Measurements from ENCODE around the gene RHBDD3.
"Not testable (repeated sequence)": the region's sequence is repeated elsewhere in the genome, so short reads cannot be mapped to it uniquely, and the experiment has no call there.

Gene RHBDD3

GRCh38 chr22:29245626-29246385 lies 22.0 kb downstream of the RHBDD3 start:
- no peak for FAIRE-seq

GRCh38 chr22:29244785-29245625 lies 22.8 kb downstream of the RHBDD3 start:
- no peak for FAIRE-seq

- no peak for FAIRE-seq
These were observed 23.8 kb downstream of the RHBDD3 start for GRCh38 chr22:29243874-29244446.

DNA sequence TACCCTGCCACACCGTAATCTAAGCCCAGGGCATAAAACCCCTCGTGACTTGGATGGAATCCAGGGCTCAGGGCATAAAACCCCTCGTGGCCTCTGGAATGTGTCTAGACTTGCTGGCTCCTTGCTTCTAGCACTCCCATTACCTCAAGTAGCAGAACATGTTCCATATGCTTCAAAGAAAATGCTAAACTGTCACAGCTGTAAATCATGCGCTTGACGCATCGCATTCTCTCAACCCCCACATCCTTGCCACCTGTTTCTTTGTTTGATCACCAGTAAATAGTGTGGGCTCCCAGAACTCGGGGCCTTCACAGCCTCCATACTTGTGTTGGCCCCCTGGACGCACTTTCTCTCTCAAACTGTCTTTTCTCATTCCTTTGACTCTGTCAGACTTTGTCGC lies 27.3 kb downstream of the RHBDD3 start:
- not testable (repeated sequence) for FAIRE-seq

DNA sequence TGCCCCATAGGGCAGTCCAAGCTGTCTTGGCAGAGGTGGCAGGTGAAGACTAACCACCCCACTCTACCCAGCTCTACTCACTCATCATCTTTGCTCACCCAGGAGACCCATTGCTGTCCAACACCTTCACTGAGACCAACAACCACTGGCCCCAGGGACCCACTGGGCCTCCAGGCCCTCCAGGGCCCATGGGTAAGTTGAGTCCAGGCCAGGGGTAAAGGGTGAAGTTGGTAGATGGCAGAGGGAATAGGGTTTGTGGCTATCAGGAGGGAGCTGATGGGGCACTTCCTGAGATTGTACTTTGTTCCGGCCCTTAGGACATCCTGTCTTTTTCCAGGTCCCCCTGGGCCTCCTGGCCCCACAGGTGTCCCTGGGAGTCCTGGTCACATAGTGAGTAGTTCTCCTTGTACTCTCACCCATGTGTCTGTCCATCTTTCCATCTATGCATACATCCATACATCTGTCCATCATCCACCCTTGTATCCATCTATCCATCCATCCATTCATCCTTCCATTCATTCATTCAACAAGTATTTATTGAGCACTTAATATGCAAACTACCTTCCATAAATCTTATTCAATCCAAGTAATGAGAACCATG lies 34.4 kb downstream of the RHBDD3 start:
- no peak for FAIRE-seq

GRCh38 chr22:29231971-29232959 lies 35.5 kb downstream of the RHBDD3 start:
- FAIRE-seq: no peak

DNA sequence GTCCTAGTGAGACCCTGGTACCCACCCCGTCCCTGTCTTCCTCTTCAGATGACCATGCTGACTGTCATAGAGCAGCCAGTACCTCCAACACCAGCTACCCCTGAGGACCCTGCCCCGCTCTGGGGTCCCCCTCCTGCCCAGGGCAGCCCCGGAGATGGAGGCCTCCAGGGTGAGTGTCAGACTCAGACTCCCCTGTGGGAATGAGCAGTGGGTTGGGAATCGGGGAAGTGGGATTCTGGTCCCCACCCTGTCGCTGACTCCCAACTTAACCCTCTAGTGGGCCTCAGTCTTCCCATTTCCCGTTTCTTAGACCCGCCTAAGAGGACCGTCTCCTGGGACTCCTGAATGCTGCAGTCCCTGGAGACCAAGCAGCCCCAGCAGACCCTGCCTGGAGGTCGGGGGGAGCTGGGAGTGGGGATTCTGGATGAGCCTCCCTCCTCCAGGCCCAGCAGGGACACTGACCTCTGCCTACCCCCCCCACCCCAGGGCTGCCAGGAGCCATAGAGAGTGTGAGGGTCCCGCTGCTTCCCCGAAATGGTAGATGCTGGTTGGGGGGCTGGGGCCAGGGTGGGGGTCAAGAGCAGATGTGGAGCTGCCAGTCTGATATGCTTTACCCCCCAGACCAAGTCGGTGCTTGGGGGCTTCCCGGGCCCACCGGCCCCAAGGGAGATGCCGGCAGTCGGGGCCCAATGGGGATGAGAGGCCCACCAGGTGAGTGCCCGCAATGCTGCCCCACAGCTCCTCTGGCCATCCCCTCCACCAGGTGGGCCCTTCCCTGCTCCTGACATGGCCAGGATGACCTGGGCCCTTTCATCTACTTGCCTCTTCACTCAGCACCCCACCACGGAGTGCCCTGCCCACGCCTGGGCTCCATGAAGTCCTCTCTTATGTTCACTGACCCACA lies 36.6 kb downstream of the RHBDD3 start:
- no peak for FAIRE-seq

DNA sequence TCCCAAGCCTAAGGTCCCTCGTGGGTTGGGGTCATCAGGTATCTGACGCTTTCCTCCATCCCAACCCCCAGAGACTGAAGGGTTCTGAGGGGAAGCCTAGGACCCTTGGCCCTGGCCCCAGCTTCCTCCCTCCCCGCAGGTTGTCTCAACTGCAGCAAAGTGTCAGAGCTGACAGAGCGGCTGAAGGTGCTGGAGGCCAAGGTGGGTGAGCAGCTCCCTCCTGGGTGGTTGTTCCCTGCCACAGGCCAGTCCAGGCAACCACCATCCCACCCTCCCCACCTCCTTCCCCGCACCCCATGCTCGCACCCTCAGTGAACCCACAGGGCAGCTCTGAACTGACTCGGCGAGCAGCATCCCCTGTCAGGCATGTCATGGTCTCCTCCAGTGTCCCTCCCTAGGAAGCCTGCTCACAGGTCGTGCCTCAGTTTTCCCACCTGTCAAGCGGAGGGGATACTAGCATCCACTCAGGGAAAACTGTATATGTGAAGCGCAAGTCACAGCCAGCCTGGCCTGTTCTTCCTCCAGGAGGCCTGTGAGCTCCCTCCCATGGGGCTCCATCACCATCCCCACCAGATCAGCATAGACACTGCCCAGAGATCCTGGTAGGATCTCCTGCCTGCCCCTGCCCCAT lies 41.3 kb downstream of the RHBDD3 start:
- no peak for FAIRE-seq

DNA sequence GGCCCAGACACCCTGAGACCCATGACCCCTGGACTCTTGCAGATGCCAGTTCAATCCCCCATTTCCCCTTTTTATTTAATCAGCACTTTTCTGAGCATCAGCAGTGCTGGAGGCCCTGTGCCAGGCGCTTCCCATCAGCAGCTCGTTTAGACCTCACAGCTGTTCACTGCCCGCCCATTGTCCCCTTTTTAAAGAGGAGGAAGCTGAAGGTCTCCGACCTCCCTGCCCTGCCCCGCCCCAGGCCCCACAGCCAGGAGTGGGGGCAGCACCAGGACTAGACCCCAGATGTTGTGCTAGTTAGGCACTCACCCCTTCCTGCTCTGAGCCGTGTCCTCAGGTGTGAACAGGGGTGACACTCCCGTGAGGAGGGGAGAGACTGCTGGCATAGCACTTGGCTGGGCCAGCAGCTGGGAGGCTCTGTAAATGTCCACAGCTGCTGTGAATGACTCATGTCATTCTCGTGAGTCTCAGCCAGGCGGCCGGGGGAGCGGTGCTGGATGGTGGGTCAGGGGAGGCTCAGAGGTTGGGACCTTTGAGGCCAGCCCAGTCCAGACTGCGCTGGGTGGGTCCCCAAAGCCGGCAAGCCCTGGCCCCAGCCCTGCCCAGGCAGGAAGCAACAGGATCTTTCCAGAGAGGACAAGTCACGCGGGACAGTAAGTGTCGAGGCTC lies 42.2 kb downstream of the RHBDD3 start:
- FAIRE-seq: no peak

- no peak for FAIRE-seq
These were observed 42.8 kb downstream of the RHBDD3 start for GRCh38 chr22:29224859-29225410.

DNA sequence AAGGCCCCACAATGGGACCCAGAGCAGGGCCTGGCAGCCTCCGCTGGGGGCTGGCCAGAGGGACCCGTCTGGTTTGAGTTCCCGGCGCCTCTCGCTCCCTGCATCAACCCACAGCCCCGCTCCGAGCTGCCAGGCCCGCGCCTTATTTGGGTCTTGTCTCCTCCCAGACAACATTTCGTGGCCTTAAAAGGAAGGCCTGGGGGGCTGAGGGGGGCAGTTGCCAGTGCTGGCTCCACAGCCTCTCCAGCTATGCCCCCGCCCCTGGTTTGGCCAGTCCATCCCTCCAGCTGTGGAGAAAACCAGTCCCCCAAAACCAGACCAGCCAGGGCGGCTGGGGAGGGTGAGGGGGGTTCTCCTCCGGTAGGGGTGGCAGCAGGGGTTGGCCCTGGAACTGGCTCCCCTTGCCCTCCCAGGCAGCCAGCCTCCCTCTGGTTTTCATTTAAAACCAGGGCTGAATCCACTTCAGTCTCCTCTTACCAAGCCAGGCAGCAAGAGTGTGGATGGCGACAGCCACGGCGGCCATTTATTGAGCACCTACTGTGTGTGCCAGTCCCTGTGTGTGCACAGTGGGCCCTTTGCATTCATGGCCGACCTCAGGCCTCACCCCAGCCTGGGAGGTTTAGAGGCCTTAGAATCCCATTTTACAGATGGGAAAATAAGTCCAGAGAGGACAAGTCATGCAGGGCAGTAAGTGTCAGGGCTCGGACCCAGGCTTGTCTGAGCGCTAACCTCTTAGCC lies 43.5 kb downstream of the RHBDD3 start:
- no peak for FAIRE-seq

- no peak for FAIRE-seq
These were observed 47.7 kb downstream of the RHBDD3 start for GRCh38 chr22:29219881-29220670.

DNA sequence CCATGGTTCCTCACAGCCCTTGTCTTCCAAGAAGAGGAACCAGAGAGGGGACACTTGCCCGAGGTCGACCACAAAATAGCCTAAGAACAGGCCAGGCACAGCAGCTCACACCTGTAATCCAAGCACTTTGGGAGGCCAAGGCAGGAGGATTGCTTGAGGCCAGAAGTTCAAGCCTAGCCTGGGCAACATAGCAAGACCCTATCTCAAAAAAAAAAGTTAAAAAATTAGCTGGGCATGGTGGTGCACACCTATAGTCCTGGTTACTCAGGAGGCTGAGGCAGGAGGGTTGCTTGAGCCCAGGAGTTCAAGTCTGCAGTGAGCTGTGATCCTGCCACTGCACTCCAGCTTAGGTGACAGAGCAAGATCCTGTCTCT lies 48.4 kb downstream of the RHBDD3 start:
- not testable (repeated sequence) for FAIRE-seq

DNA sequence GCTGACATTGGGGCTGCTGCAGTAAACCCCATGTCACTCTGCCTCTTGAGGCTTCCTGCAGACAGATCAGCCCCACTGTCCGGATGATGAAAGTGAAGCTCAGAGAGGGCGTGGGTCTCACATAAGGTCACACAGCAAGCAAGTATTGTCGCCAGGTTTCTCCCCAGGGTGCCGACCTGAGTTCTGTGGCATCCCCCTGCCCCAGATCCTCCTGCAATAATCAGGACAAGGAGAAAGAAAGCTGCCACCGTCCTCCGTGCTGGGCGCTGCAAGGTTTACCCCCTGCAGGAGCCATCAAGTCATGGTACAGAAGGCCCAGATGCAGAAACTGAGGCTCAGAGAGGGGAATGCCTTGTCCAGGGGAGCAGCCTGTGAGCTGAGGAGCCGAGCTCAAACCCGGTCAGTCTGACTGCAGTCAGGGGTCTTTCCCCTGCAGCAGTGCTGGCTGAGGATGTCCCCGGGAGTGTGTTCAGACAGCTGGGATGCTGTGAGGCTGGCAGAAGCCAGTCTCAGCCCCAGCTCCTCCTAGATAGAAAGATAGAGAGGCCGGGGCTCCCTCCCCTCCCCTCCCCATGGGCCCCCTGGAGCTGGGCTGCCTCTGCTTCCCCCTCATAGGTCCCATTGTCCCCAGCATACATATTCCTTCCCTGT lies 48.9 kb downstream of the RHBDD3 start:
- FAIRE-seq: no peak

DNA sequence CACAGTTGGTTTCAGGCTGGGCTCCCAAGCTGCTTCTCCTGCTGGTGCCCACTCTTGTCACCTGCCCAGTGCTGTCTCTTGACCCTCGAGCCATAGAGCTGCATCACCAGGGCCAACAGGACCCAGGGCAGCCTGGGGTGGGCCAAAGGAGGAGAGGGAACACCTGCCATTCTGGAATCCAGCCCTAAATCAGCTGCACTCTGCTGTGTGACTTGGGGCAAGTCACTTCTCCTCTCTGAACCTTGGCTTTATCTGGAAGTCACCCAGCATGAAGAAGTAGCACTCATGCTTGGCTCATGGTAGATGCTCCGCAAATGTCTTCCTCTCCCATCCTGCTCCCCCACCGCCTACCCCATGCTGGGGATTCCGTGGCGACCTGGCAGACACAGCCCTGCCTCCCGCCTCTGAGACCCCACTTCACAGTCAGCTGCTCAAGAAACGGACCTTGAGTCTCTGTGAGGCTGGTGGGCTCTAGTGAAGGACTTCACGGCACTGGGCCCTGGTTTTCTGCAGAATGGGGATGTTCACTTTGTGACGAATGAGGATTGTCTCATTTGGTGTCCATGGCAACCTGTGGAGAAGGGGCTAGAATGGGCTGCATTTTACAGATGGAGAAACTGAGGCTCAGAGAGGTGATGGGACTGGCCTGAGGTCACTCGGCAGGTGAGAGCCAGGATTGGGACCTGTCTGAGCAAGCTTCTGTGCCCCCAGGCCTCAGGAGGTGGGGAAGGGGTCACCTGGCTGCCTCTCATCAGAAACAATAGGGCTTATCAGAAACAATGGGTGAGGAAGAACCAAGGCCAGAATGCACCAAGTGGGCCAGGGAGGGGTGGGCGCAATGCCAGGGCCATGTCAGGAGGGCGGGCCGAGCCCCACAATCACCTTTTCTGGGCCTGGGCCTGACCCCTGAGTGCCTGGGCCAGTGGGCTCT lies 49.7 kb downstream of the RHBDD3 start:
- FAIRE-seq: no peak

Measured in endometrium (tissue), 2 donors.